Endothelial cell of umbilical vein (primary cell): ENCODE results near the gene THSD7B. TPM values are rescaled to one million over a fixed set of nuclear protein-coding genes. Genes with fewer than 3 reads are reported as not detected.
A peak's percentile ranks its signal among the peaks of the same experiment; 100 is the strongest.

ENCODE experiments used
- BruUV-seq: library from RNA; stranded (reverse); fragments of 400-500 nt; replicated peaks from 2 replicates; lab custom pipeline; 2021; lab: Mats Ljungman, UMichigan
- CTCF ChIA-PET: fragments of 300-600, 350-600 bp; sonication (Branson Sonifier 250); formaldehyde crosslinking; loops from one replicate; lab custom pipeline; 2021; ENCODE audit warnings: antibody characterized with exemption, inconsistent platforms; lab: Charles Lee
- POLR2A ChIA-PET: fragments of 300-600, 350-600 bp; sonication (Branson Sonifier 250); formaldehyde crosslinking; loops from one replicate; lab custom pipeline; 2021; ENCODE audit warnings: antibody characterized with exemption, inconsistent platforms; lab: Charles Lee
- DNase-seq: peaks from one replicate; pipeline ENCODE4 v3.0.0-alpha.2; 2011; ENCODE audit warnings: low read depth, low spot score
- FAIRE-seq: peaks from 2 replicates; lab custom pipeline; 2011; peaks lifted over from hg19 to GRCh38; lab: Jason Lieb, UNC
- H2AFZ ChIP-seq: 2 replicates; pipeline ENCODE4 v1.6.0; 2012; ENCODE audit warnings: low read depth, low read length, control low read depth, inconsistent platforms
- H3K27ac ChIP-seq: 2 replicates; pipeline ENCODE4 v1.5.1; 2011; ENCODE audit warnings: low read depth, mild to moderate bottlenecking, control low read depth, low read length, moderate library complexity; ENCODE audit not compliant: insufficient read depth
- H3K27me3 ChIP-seq, 2 experiments: 2 replicates each; pipeline versions ENCODE4 v1.6.0 to v1.6.1; 2011; ENCODE audit warnings: low read length in 2 of 2, mixed read lengths in 1 of 2; ENCODE audit not compliant: control insufficient read depth in 2 of 2, insufficient read depth in 2 of 2
- H3K36me3 ChIP-seq, 2 experiments: 2 replicates in 1 of 2; 3 replicates in 1 of 2; pipeline ENCODE4 v1.5.1; 2011; ENCODE audit warnings: low read length in 2 of 2, mild to moderate bottlenecking in 1 of 2, moderate library complexity in 1 of 2; ENCODE audit not compliant: control insufficient read depth in 2 of 2, insufficient read depth in 2 of 2; ENCODE audit errors: extremely low read depth in 1 of 2
- H3K4me1 ChIP-seq: 3 replicates; pipeline ENCODE4 v1.5.1; 2011; ENCODE audit warnings: mild to moderate bottlenecking, low read length; ENCODE audit not compliant: control insufficient read depth, insufficient read depth; ENCODE audit errors: extremely low read depth
- H3K4me2 ChIP-seq: 2 replicates; pipeline ENCODE4 v1.6.1; 2011; ENCODE audit warnings: low read length, control low read depth, mixed read lengths; ENCODE audit not compliant: insufficient read depth
- H3K4me3 ChIP-seq, 3 experiments: fragments of 200-600 bp in 1 of 3; sonication (generic), shearing (Covaris generic) in 1 of 3; replicated peaks in 1 of 3; 2 replicates each; pipeline ENCODE4 v1.5.1; 2011 to 2016; ENCODE audit warnings: control low read depth in 3 of 3, low read length in 3 of 3, mild to moderate bottlenecking in 2 of 3, inconsistent platforms in 1 of 3, low read depth in 1 of 3, moderate library complexity in 1 of 3; ENCODE audit not compliant: insufficient read depth in 1 of 3
- H3K79me2 ChIP-seq: 2 replicates; pipeline ENCODE4 v1.6.0; 2012; ENCODE audit warnings: low read length, inconsistent platforms; ENCODE audit not compliant: control insufficient read depth, insufficient read depth
- H3K9ac ChIP-seq: replicated peaks from 2 replicates; pipeline ENCODE3; 2011; ENCODE audit warnings: low read length, control low read depth; ENCODE audit not compliant: insufficient read depth; ENCODE audit errors: extremely low read depth
- H3K9me1 ChIP-seq: replicated peaks from 3 replicates; pipeline ENCODE4 v1.6.0; 2011; ENCODE audit warnings: mild to moderate bottlenecking, low read length; ENCODE audit not compliant: control insufficient read depth, insufficient read depth; ENCODE audit errors: extremely low read depth
- H3K9me3 ChIP-seq: replicated peaks from 2 replicates; pipeline ENCODE4 v1.5.1; 2012; ENCODE audit warnings: low read length, inconsistent platforms; ENCODE audit not compliant: control insufficient read depth, insufficient read depth
- H4K20me1 ChIP-seq: replicated peaks from 2 replicates; pipeline ENCODE3; 2011; ENCODE audit warnings: mild to moderate bottlenecking, low read length; ENCODE audit not compliant: control insufficient read depth, insufficient read depth; ENCODE audit errors: extremely low read depth
- CTCF ChIP-seq, 2 donors: IDR thresholded peaks; 1 replicate in 1 of 2; 2 replicates in 1 of 2; pipeline ENCODE4 v1.5.1; 2011; ENCODE audit warnings: low read length in 2 of 2, mild to moderate bottlenecking in 2 of 2, moderate library complexity in 2 of 2, control low read depth in 1 of 2, inconsistent platforms in 1 of 2, low read depth in 1 of 2; ENCODE audit not compliant: insufficient read depth in 1 of 2; ENCODE audit errors: extremely low read depth in 1 of 2
- EZH2 ChIP-seq: IDR thresholded peaks from 2 replicates; pipeline ENCODE4 v1.6.1; 2012; ENCODE audit warnings: borderline replicate concordance, low read depth, mild to moderate bottlenecking, moderate library complexity, low read length, inconsistent platforms; ENCODE audit not compliant: severe bottlenecking
- FOS ChIP-seq: IDR thresholded peaks from 2 replicates; pipeline ENCODE4 v1.6.1; 2011; ENCODE audit warnings: mild to moderate bottlenecking, low read length, moderate library complexity, borderline replicate concordance; ENCODE audit not compliant: insufficient read depth
- GATA2 ChIP-seq: IDR thresholded peaks from 2 replicates; pipeline ENCODE4 v1.7.0; 2011; ENCODE audit warnings: low read depth, mild to moderate bottlenecking, moderate library complexity, mixed read lengths, low read length; ENCODE audit not compliant: insufficient read length, insufficient read depth
- JUN ChIP-seq: IDR thresholded peaks from 2 replicates; pipeline ENCODE4 v1.6.1; 2011; ENCODE audit warnings: borderline replicate concordance, low read depth; ENCODE audit not compliant: insufficient read length, insufficient read depth
- MAX ChIP-seq: IDR thresholded peaks from 2 replicates; pipeline ENCODE4 v1.6.1; 2011; ENCODE audit not compliant: insufficient read depth, insufficient read length
- MYC ChIP-seq: IDR thresholded peaks from one replicate; pipeline ENCODE4 v1.6.1; 2011; ENCODE audit warnings: mild to moderate bottlenecking, low read depth, low read length
- POLR2A ChIP-seq: IDR thresholded peaks from 2 replicates; pipeline ENCODE4 v1.6.1; 2012; ENCODE audit warnings: low read depth, mild to moderate bottlenecking, control low read depth, low read length
- POLR2AphosphoS5 ChIP-seq: IDR thresholded peaks from 2 replicates; pipeline ENCODE4 v1.6.1; 2012; ENCODE audit warnings: low read depth, mild to moderate bottlenecking, control low read depth, low read length, moderate library complexity; ENCODE audit not compliant: insufficient read depth
- dilution Hi-C: fragments of 300-500 bp; cut with MboI; formaldehyde crosslinking; loops from one replicate; pipeline ENCODE4 v1.15.0; 2019; ENCODE audit warnings: low sequenced_read_pairs; ENCODE audit not compliant: extremely low pct_ligation_motif_present
- intact Hi-C: fragments of 100-400 bp; cut with micrococcal nuclease; formaldehyde crosslinking; loops from one replicate; pipeline ENCODE4 v1.10.0; 2022
- polyA plus RNA-seq, 4 experiments: library from polyadenylated mRNA; depleted of rRNA in 3 of 4; stranded (reverse) in 3 of 4; unstranded in 1 of 4; fragments of >200 nt; gene quantifications; 2 replicates each; pipeline versions ENCODE4 v1.2.1 to v1.2.3, GENCODE V29; 2011 to 2012; ENCODE audit warnings: missing spikeins in 1 of 4
- total RNA-seq: library from RNA; stranded (reverse); gene quantifications from 2 replicates; pipeline ENCODE4 v1.2.3, GENCODE V29; 2021

The THSD7B gene
- total and polyA plus RNA-seq, 2 donors (not counting 3 experiments of a cell fraction or from before 2014, with no cell fraction given): 0.04 TPM; not detected in 1

- POLR2A ChIA-PET: no interaction called here
These were observed 98.5 kb downstream of the THSD7B start for GRCh38 chr2:136863874-136864273.

GRCh38 chr2:136871424-136871823, 106.1 kb downstream of the THSD7B start:
- Histone ChIP-seq H3K4me1 (no peaks in the 10 kb centered on the region), H3K36me3 (no peaks in the 10 kb centered on the region), H3K9me3 (no peaks in the 10 kb centered on the region), H3K27me3 (no peaks in the 10 kb centered on the region), H3K9ac (no peak overlapping the region), H3K4me2 (no peak overlapping the region), H4K20me1 (no peaks in the 10 kb centered on the region), H3K9me1 (no peaks in the 10 kb centered on the region), H2AFZ (no peak overlapping the region), H3K79me2 (no peaks in the 10 kb centered on the region), H3K4me3 (no peak overlapping the region), H3K27ac (no peak overlapping the region)
- TF ChIP-seq POLR2A (no peak), EZH2 (no peak), GATA2 (no peak), POLR2AphosphoS5 (no peak), MYC (no peak), JUN (no peak), CTCF (IDR thresholded peaks at IDR 0.05; ENCODE audit: extremely low read depth in 1 of 2, insufficient read depth in 1 of 2, low read depth in 1 of 2, low read length in 2 of 2) (no peak), MAX (no peak), FOS (no peak)
- CTCF ChIA-PET: no interaction called here
- dilution Hi-C loops: no loop called here
- FAIRE-seq (no peak), DNase-seq (no peak)
- POLR2A ChIA-PET: no interaction called here
- intact Hi-C loops: loop anchor here (5.0 to 10.0 kb wide), 3 partner anchors 61 to 593 kb away; no protein-coding TSS in a partner anchor
- BruUV-seq: no TSS peak

More at GRCh38 chr2:136863874-136864273, 98.5 kb downstream of the THSD7B start:
- intact Hi-C loops: loop anchor here (1.0 to 10.0 kb wide), 2 partner anchors 27 to 321 kb away; no protein-coding TSS in a partner anchor
- Histone ChIP-seq H3K27me3 (no peaks in the 10 kb centered on the region), H3K27ac (peak overlapping the region; percentile 0), H3K36me3 (no peaks in the 10 kb centered on the region), H3K4me1 (no peaks in the 10 kb centered on the region), H3K9ac (no peak overlapping the region), H3K9me1 (no peaks in the 10 kb centered on the region), H3K4me2 (peak overlapping the region; percentile 47), H3K4me3 (no peak overlapping the region), H4K20me1 (no peaks in the 10 kb centered on the region), H2AFZ (no peak overlapping the region), H3K9me3 (no peaks in the 10 kb centered on the region), H3K79me2 (no peaks in the 10 kb centered on the region)
- FAIRE-seq (peak; percentile 81), DNase-seq (peak; percentile 87)
- dilution Hi-C loops: no loop called here
- BruUV-seq: no TSS peak
- TF ChIP-seq POLR2AphosphoS5 (no peak), GATA2 (peak; percentile 27)
- CTCF ChIA-PET: interaction anchor here (1.4 kb wide), 1 partner anchor 11 kb away, joined by 4 read pairs; no protein-coding TSS in a partner anchor
